HFF-Myc (cell line): ENCODE results near the gene FER.

Source experiments
- DNase-seq: peaks from one replicate; pipeline ENCODE4 v3.0.0-alpha.2; 2011; ENCODE audit warnings: low read depth; ENCODE audit errors: extremely low read depth
- H3K4me3 ChIP-seq: replicated peaks from 2 replicates; pipeline ENCODE4 v1.5.1; 2011; ENCODE audit warnings: low read depth, mild to moderate bottlenecking, control low read depth, low read length
- TF ChIP-seq, protein P1 (sequence below): IDR thresholded peaks from 2 replicates; pipeline ENCODE4 v1.5.1; 2012; ENCODE audit warnings: mild to moderate bottlenecking, low read depth, low read length, control low read depth; ENCODE audit errors: missing control alignments

Gene FER

DNA sequence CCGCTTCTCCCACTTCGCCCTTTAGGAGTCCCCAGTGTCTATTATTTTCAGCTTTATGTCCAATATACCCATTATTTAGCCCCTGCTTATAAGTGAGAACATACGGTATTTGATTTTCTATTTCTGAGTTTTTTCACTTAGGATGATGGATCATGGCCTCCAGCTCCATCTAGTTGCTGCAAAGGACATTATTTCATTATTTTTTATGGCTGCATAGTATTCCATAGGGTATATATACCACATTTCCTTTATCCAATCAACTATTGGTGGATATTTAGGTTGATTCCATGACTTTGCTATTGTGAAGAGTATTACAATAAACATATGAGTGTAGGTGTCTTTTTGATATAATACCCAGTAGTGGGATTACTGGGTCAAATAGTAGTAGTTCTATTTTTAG lies 162.9 kb downstream of the FER start:
- no peak overlapping the region for H3K4me3 ChIP-seq
- DNase-seq: no peak
- TF ChIP-seq, protein P1, sequence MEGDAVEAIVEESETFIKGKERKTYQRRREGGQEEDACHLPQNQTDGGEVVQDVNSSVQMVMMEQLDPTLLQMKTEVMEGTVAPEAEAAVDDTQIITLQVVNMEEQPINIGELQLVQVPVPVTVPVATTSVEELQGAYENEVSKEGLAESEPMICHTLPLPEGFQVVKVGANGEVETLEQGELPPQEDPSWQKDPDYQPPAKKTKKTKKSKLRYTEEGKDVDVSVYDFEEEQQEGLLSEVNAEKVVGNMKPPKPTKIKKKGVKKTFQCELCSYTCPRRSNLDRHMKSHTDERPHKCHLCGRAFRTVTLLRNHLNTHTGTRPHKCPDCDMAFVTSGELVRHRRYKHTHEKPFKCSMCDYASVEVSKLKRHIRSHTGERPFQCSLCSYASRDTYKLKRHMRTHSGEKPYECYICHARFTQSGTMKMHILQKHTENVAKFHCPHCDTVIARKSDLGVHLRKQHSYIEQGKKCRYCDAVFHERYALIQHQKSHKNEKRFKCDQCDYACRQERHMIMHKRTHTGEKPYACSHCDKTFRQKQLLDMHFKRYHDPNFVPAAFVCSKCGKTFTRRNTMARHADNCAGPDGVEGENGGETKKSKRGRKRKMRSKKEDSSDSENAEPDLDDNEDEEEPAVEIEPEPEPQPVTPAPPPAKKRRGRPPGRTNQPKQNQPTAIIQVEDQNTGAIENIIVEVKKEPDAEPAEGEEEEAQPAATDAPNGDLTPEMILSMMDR: no peak

GRCh38 chr5:108911055-108911454 lies 163.4 kb downstream of the FER start:
- no peak for DNase-seq
- TF ChIP-seq, protein P1: no peak
- H3K4me3 ChIP-seq: no peak overlapping the region

DNA sequence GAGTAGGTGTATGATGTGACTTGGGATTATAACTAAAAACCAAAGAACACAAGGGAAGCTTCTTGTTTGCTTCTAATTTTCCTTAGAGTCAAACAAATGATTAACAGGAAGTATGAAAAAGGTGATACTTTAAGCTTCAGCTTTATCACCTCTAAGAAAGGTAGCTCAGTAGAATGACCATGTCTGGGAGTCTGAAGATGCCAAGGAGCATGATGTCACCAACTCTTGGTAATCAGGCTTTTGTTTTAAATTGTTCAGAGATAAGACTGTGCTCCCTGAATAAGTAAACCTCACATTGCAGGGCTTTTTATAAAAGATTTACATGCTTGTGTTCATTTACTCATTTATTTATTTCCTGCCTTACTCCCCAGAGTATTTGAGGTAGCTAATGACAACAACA lies 169.9 kb downstream of the FER start:
- no peak for DNase-seq
- no peak overlapping the region for H3K4me3 ChIP-seq
- TF ChIP-seq, protein P1: no peak

DNA sequence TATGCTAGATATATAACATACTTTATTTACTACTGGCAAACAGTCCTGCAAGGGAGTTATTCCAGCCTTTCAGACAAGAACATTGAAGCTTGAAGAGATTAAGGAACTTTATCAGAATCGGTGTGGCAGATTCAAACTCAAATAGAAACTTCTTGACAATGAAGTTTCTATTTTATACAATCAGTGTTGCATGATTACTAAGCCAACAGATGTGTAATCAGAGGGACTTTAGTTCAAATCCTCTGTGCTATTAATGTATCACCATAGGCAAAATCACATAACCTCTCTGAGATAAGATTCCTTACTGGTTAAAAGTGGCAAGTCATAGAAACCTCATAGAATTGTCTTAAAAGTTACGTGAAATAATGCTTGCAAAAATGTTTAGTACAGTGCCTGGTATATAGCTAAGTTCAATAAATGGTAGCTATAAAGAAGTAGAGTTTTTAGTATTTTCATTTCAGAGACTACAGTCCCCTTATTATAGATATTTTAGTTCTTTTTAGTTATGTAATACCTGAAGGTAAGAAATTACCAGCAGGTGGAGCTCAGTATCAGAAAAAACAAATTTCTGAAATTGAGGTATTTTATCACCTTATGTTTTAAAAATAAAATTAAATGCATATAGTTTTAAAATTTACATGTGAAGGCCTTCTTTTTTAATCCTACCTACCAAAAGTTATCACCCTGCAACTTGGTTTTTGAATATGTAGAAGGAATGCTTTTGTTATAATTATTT lies 172.1 kb downstream of the FER start:
- no peak for DNase-seq
- TF ChIP-seq, protein P1: no peak
- no peak overlapping the region for H3K4me3 ChIP-seq

GRCh38 chr5:108924457-108924961 lies 176.8 kb downstream of the FER start:
- no peak overlapping the region for H3K4me3 ChIP-seq
- TF ChIP-seq, protein P1: peak; percentile 9
- DNase-seq: no peak

DNA sequence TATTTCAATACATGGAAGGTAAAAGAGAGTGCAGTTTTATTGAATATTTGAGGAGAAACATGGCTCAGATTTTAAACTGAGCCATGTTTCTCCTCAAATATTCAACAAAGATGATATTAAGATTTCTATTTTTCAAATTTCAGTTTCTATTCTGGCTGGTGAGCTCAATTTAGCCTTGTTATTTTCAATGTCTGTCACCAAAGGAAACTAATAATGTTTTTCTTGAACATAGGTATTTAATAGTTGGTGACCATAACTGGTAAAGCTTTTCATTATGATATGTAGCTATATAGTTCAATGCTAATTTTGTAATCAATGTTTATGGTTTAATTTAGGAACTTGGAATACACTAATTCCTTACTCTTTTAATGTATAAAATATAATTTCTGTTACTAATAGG lies 177.4 kb downstream of the FER start:
- no peak overlapping the region for H3K4me3 ChIP-seq
- no peak for DNase-seq
- TF ChIP-seq, protein P1: no peak
